Measurements from ENCODE around the gene LAMA5.

Gene LAMA5

DNA sequence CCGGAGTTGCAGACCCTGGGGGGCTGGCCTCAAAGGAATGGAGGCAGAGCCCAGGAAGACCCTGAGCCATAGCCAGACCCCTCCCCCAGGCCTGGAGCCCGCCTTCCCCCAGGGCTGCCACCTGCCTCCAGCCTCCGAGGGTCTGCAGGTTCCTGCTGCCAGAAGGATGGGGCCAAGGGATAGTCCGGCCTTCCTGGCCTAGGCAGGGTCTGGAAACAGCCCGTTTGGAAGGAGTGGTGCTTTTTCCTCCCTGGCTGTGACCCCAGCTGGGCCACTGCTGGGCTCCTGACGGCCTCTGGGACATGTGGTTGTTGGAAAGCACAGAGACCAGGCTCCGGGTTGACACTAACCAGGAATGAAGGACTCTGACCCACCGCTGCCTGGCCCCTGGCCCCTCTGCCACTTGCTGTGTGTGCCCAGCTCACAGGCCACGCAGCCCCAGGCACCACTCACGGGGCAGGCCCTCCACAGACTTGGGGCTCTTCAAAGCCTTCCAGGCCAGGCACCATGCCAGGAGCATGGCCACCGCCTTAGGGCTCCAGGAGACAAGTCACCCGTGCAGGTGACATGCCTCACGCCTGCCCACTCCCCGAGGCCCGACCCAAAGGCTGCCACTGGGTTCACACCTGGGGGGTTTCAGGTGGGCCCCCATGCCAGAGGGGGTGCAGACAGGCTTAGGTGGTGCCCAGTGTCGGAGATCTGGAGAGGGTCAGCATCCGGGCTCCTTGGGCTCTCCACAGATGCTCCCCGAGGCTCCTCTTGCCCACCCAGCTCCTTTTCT is 3.9 kb upstream of the LAMA5 start:
- Histone ChIP-seq H3K27ac (ENCODE audit: low read depth, low read length) (peak overlapping the region; percentile 90), H3K4me3 (ENCODE audit: low read depth in 1 of 2, low read length in 2 of 2) (no peak overlapping the region), H3K4me1 (ENCODE audit: insufficient read depth, low read length) (peaks cover 78% of the 10 kb centered on the region), H3K27me3 (ENCODE audit: control insufficient read depth in 1 of 2, insufficient read depth in 2 of 2, low read length in 2 of 2) (peaks cover 0 to 8% of the 10 kb centered on the region in 2 donors), H3K9ac (ENCODE audit: low read length) (no peak overlapping the region), H3K9me3 (ENCODE audit: low read length) (no peaks in the 10 kb centered on the region), H3K36me3 (ENCODE audit: insufficient read depth, low read length) (no peaks in the 10 kb centered on the region)

DNA sequence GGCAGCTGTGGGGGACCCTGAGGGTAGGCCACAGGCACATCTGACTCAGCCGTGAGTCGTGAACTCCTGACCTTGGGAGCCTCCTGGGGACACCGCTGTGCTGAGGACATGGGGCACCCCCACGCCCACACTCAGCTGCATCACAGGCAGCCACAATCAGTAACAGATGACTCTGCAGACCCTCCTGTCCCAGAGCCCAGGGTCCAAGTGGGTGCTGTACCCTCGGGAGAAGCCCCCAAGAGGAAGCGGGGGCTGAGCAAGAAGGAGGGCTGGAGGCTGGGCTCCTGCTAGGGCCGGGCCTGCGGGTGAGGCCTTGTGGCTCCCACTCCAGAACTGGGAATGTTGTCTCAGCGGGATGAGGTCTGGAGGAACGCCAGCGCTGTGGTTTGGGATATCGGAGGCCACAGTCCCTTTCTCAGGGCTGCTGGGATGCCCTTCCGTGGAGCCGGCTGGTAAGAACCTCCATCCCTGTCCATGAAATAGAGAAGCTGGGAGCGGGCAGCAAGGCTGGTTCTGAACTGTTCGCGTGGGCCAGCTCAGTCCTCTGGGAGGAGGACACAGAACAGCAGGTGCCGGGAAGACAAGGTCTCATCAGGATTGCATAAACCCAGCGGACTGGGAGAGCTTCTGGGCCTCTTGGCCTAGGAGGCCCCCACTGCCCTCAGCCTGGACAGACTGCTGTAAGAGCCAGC is 3.1 kb upstream of the LAMA5 start:
- Histone ChIP-seq H3K9me3 (ENCODE audit: low read length) (no peaks in the 10 kb centered on the region), H3K4me1 (ENCODE audit: insufficient read depth, low read length) (peaks cover 71% of the 10 kb centered on the region), H3K27me3 (ENCODE audit: control insufficient read depth in 1 of 2, insufficient read depth in 2 of 2, low read length in 2 of 2) (peaks cover 0 to 8% of the 10 kb centered on the region in 2 donors), H3K36me3 (ENCODE audit: insufficient read depth, low read length) (no peaks in the 10 kb centered on the region), H3K9ac (ENCODE audit: low read length) (peak overlapping the region; percentile 57), H3K4me3 (ENCODE audit: low read depth in 1 of 2, low read length in 2 of 2) (no peak overlapping the region), H3K27ac (ENCODE audit: low read depth, low read length) (peak overlapping the region; percentile 90)

- H3K4me1 ChIP-seq (ENCODE audit: insufficient read depth, low read length): peaks cover 66% of the 10 kb centered on the region
- no peak overlapping the region for H3K4me3 ChIP-seq (ENCODE audit: low read depth in 1 of 2, low read length in 2 of 2)
- peak overlapping the region; percentile 90 for H3K27ac ChIP-seq (ENCODE audit: low read depth, low read length)
- peaks cover 0 to 8% of the 10 kb centered on the region in 2 donors for H3K27me3 ChIP-seq (ENCODE audit: control insufficient read depth in 1 of 2, insufficient read depth in 2 of 2, low read length in 2 of 2)
- no peaks in the 10 kb centered on the region for H3K9me3 ChIP-seq (ENCODE audit: low read length)
- no peaks in the 10 kb centered on the region for H3K36me3 ChIP-seq (ENCODE audit: insufficient read depth, low read length)
- peak overlapping the region; percentile 57 for H3K9ac ChIP-seq (ENCODE audit: low read length)
These were observed 2.7 kb upstream of the LAMA5 start for GRCh38 chr20:62369815-62370114.

DNA sequence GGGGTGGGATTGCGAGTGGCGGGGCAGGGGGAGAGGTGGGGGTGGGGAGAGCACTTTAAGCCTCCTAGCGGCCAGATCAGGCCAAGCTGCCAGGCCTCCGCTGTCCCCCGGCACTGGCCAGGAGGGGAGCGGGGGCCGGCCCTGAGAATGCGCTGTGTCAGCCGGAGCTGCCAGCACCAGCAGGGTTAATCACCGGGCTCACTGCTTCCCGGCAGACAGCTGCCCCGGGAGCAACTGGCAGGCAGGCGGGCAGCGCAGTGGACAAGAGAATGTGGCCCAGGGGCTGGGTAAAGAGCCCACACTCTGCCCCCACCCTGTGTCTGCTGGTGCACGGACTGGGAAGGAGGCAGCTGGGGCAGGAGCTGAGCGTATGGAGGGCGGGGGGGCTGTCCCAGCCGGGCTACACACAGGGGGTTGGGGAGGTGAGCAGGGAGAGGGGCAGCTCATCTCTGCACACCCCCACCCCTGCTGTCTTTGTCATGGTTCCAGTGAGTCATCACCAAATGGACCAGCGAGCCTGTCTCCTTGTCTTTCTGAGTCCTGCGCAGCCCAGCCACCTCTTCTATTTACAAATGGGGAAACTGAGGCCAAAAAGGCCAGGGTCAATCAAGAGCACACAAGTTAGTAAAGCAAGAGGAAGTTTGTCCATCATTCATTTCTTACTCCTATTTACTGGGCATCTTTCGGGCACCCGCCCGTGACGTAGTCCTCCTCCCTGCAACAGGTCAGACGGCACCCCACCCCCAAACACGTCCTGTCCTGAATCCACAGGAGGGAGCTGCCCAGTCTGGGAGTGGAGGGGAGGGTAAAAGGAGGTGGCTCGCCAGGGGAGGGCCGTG is 2.1 kb upstream of the LAMA5 start:
- Histone ChIP-seq H3K9me3 (ENCODE audit: low read length) (no peaks in the 10 kb centered on the region), H3K9ac (ENCODE audit: low read length) (peak overlapping the region; percentile 57), H3K27me3 (ENCODE audit: control insufficient read depth in 1 of 2, insufficient read depth in 2 of 2, low read length in 2 of 2) (peaks cover 0 to 8% of the 10 kb centered on the region in 2 donors), H3K4me1 (ENCODE audit: insufficient read depth, low read length) (peaks cover 65% of the 10 kb centered on the region), H3K27ac (ENCODE audit: low read depth, low read length) (peak overlapping the region; percentile 90), H3K36me3 (ENCODE audit: insufficient read depth, low read length) (no peaks in the 10 kb centered on the region), H3K4me3 (ENCODE audit: low read depth in 1 of 2, low read length in 2 of 2) (peak overlapping the region in 1 of 2 donors; percentile 55)

DNA sequence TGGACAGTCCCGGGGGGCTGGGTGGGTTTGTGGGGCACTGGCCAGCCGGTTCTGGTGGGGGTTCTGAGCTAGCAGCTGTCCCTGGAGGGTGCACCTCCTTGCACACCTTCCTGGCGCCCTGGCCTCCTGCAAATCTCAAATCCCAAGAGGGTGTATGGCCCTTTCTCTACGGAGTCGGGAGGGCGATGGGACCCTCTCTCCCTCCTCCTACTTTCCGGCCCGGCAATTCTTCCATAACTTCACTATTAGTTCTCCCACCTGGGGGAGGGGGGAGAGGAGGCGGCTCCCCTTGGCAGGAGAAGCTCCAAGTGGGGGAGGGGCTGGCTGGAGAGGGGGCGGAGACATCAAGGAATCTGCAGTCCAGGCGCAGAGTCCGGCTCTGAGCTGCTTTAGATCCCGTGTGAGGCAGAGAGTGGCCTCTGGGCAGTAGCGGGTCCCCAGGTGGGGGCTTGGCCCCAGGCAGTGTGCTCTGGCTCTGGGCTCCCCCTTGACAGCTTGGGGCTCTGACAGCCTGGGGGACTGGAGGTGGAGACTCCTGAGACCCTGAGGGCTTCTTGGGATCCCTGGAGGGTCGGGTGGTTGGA is 1.4 kb upstream of the LAMA5 start:
- Histone ChIP-seq H3K4me3 (ENCODE audit: low read depth in 1 of 2, low read length in 2 of 2) (peak overlapping the region in 1 of 2 donors; percentile 55), H3K27ac (ENCODE audit: low read depth, low read length) (peak overlapping the region; percentile 90), H3K36me3 (ENCODE audit: insufficient read depth, low read length) (no peaks in the 10 kb centered on the region), H3K4me1 (ENCODE audit: insufficient read depth, low read length) (peaks cover 68% of the 10 kb centered on the region), H3K27me3 (ENCODE audit: control insufficient read depth in 1 of 2, insufficient read depth in 2 of 2, low read length in 2 of 2) (peaks cover 0 to 8% of the 10 kb centered on the region in 2 donors), H3K9ac (ENCODE audit: low read length) (peak overlapping the region; percentile 57), H3K9me3 (ENCODE audit: low read length) (no peaks in the 10 kb centered on the region)

- peaks cover 68% of the 10 kb centered on the region for H3K4me1 ChIP-seq (ENCODE audit: insufficient read depth, low read length)
These were observed 700 bp upstream of the LAMA5 start for GRCh38 chr20:62367633-62368391.

GRCh38 chr20:62366370-62367135 is 559 bp downstream of the LAMA5 start:
- H3K27ac ChIP-seq (ENCODE audit: low read depth, low read length): peak overlapping the region; percentile 96
- H3K27me3 ChIP-seq (ENCODE audit: control insufficient read depth in 1 of 2, insufficient read depth in 2 of 2, low read length in 2 of 2): peaks cover 0 to 8% of the 10 kb centered on the region in 2 donors
- H3K9ac ChIP-seq (ENCODE audit: low read length): peak overlapping the region; percentile 84
- H3K9me3 ChIP-seq (ENCODE audit: low read length): no peaks in the 10 kb centered on the region
- H3K4me3 ChIP-seq (ENCODE audit: low read depth in 1 of 2, low read length in 2 of 2): peak overlapping the region; percentile 73 to 92
- peaks cover 69% of the 10 kb centered on the region for H3K4me1 ChIP-seq (ENCODE audit: insufficient read depth, low read length)
- no peaks in the 10 kb centered on the region for H3K36me3 ChIP-seq (ENCODE audit: insufficient read depth, low read length)

More at GRCh38 chr20:62367633-62368391, 700 bp upstream of the LAMA5 start:
- Histone ChIP-seq H3K9me3 (ENCODE audit: low read length) (no peaks in the 10 kb centered on the region), H3K27ac (ENCODE audit: low read depth, low read length) (peak overlapping the region; percentile 90), H3K4me3 (ENCODE audit: low read depth in 1 of 2, low read length in 2 of 2) (peak overlapping the region; percentile 25 to 55), H3K36me3 (ENCODE audit: insufficient read depth, low read length) (no peaks in the 10 kb centered on the region), H3K27me3 (ENCODE audit: control insufficient read depth in 1 of 2, insufficient read depth in 2 of 2, low read length in 2 of 2) (peaks cover 0 to 8% of the 10 kb centered on the region in 2 donors), H3K9ac (ENCODE audit: low read length) (peak overlapping the region; percentile 57)

DNA sequence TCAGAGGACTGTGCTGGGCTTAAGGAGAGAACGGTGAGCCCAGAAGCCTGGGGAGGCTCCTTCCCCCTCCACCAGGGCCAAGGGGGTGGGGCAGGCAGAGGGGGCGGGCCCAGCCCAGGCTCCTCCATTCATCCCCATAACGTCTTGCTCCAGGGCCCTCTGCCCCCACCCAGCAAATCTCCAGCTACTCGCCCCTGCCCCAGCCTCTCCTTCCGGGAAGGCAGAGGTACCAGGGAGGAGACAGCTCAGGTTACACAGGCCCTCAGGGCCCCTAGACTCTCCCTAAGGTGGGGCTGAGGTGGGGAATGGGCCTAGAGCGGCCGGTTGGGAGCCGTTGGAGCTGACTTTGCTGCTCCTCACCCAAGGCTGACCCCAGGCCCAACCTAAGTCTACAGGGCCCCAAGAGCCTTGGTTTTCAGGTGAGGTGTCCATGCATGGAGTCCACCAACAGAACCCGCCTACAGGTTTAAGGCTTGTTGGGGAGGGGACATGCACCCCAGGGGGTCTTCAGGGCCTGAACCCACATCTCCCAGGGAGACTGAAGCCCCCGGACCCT is 1.2 kb downstream of the LAMA5 start:
- H3K9me3 ChIP-seq (ENCODE audit: low read length): no peaks in the 10 kb centered on the region
- H3K36me3 ChIP-seq (ENCODE audit: insufficient read depth, low read length): no peaks in the 10 kb centered on the region
- H3K9ac ChIP-seq (ENCODE audit: low read length): peak overlapping the region; percentile 87
- H3K4me3 ChIP-seq (ENCODE audit: low read depth in 1 of 2, low read length in 2 of 2): peak overlapping the region; percentile 73 to 92
- peaks cover 69% of the 10 kb centered on the region for H3K4me1 ChIP-seq (ENCODE audit: insufficient read depth, low read length)
- H3K27ac ChIP-seq (ENCODE audit: low read depth, low read length): peak overlapping the region; percentile 96
- peaks cover 0 to 8% of the 10 kb centered on the region in 2 donors for H3K27me3 ChIP-seq (ENCODE audit: control insufficient read depth in 1 of 2, insufficient read depth in 2 of 2, low read length in 2 of 2)

DNA sequence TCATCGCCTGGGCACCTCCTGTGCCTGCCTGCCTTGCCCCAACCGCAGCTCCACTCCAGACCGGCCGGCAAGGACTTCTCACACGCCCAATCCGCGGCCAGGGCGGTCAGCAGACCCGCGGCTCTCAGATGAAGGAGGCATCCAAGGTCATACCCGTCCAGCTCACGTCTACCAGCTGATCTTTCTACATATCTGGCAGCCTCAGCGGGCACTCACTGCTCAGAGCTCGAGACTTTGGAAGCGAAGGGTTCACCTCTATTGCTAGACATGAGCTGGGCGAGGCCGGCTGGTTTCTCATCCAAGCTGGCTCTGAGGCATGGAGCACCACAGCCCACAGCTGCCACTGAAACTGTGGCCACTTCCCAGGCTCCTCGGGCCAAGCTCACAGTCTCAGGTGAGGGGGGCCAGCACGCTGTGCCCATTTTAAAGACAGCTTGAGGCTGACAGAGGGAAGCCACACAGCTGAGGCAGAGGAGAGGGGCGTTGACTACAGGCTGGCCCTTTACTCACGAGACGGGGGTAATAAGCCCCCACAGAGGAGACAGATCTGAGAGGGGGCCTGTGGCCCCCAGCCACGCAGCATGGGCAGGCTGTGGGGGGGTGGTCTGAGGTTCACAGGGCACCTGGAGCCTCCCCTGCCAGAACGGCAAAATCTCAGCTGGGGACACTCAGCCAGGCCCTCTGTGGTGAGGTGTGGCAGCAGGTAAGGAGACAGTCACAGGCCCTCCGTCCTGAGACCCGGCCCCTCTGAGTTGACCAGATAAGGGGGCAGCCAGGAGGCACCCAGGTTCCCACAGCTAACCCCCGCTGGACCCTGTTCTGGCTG is 2.0 kb downstream of the LAMA5 start:
- peak overlapping the region; percentile 20 to 92 for H3K4me3 ChIP-seq (ENCODE audit: low read depth in 1 of 2, low read length in 2 of 2)
- H3K4me1 ChIP-seq (ENCODE audit: insufficient read depth, low read length): peaks cover 65% of the 10 kb centered on the region
- H3K9me3 ChIP-seq (ENCODE audit: low read length): no peaks in the 10 kb centered on the region
- peaks cover 0 to 6% of the 10 kb centered on the region in 2 donors for H3K27me3 ChIP-seq (ENCODE audit: control insufficient read depth in 1 of 2, insufficient read depth in 2 of 2, low read length in 2 of 2)
- peak overlapping the region; percentile 96 for H3K27ac ChIP-seq (ENCODE audit: low read depth, low read length)
- H3K36me3 ChIP-seq (ENCODE audit: insufficient read depth, low read length): no peaks in the 10 kb centered on the region
- H3K9ac ChIP-seq (ENCODE audit: low read length): peak overlapping the region; percentile 87
